GM21526 (cell line): ENCODE data around the gene GNB4.

Experiments
- ATAC-seq: cut with Tn5 transposase; IDR thresholded peaks from one replicate; pipeline ENCODE4 v1.9.1; 2021; ENCODE audit warnings: moderate library complexity; ENCODE audit not compliant: unreplicated experiment, low FRiP score

Gene GNB4

DNA sequence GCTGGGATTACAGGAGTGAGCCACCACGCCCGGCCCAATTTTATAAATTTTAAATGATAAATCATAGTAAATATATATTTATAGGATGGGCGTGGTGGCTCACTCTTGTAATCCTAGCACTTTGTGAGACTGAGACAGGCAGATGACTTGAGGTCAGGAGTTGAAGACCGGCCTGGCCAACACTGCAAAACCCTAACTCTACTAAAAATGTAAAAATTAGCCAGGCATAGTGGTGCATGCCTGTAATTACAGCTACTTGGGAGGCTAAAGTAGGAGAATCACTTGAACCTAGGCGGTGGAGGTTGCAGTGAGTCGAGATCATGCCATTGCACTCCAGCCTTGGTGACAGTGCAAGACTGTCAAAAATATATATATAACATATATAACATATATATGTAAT is 77.3 kb downstream of the GNB4 start:
- ATAC-seq, result no peak

DNA sequence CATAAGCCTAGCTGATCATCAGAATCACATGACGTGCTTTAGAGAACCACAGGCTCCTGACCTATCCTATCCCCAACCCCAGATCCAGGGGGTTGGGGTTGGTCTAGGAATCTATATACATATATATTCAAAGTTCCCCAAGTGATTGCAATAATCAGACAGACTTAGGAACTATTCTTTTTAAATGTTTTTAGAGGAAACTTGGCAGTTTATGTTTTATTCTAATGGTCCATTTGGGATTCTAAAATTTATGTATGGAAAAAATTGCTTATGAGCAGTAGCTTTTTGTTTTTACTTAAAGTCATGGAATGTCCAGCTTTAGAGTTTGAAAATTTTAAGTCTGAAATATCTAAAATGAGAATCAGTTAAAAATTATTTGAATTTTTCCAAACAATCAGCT is 81.6 kb downstream of the GNB4 start:
- no peak for ATAC-seq

DNA sequence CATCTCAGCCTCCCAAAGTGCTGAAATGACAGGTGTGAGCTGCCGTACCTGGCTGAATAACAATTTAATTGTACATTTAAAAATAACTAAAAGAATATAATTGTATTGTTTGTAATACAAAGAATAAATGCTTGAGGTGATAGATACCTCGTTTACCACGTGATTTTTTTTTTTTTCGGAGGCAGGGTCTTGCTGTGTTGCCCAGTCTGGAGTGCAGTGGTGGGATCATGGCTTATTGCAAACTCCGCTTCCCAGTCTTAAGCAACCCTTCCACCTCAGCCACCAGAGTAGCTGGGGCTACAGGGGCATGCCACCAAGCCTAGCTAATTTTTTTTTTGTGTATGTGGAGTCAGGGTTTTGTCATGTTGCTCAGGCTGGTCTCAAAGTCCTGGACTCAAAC is 87.9 kb downstream of the GNB4 start:
- ATAC-seq, result no peak

DNA sequence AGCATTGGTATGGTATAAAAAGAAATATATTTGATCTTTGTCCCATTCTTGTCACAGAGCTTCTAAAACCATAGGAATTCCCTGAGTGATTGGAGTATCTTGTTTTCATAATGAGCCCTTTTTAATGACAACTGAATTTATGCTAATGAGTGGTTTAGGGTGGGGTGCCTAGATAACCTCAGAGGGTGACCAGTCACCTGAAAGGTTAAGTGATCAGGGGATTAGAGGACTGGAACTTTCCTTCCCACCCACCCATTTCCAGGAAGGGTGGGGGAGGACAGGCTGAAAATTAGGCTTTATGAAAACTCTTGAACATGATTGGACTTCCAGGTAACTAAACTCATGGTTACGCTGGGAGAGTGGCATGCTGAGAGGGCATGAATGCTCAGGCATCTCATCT is 95.3 kb downstream of the GNB4 start:
- ATAC-seq, result no peak

DNA sequence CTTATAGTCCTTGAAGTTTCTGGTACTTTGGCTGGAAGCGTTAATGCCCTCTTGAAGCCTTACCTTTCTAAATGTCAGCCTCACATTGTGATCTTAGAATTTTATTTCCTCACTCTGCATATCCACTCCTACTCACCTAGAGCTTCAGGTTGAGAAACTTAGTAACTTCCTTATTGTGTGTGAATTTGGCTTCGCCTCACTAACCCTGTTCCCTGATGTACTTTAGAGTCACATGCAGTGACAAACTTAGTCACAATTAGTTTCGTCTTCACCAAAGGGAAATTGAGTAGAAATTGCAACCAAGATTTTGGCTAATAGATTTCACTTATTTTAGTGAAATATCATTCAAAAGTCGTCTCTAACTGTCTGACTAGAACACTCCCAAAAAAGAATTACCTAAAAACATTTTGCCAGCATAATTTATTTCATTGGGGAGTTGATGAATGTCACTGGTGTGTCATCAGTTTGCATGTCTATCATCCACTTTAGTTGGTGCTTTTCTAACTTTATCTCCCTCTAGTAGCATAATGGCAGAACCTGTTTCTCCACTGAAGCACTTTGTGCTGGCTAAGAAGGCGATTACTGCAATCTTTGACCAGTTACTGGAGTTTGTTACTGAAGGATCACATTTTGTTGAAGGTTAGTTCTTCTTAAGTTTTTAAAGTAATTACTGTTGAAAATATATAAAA is 102.8 kb downstream of the GNB4 start:
- ATAC-seq, result peak; percentile 69

DNA sequence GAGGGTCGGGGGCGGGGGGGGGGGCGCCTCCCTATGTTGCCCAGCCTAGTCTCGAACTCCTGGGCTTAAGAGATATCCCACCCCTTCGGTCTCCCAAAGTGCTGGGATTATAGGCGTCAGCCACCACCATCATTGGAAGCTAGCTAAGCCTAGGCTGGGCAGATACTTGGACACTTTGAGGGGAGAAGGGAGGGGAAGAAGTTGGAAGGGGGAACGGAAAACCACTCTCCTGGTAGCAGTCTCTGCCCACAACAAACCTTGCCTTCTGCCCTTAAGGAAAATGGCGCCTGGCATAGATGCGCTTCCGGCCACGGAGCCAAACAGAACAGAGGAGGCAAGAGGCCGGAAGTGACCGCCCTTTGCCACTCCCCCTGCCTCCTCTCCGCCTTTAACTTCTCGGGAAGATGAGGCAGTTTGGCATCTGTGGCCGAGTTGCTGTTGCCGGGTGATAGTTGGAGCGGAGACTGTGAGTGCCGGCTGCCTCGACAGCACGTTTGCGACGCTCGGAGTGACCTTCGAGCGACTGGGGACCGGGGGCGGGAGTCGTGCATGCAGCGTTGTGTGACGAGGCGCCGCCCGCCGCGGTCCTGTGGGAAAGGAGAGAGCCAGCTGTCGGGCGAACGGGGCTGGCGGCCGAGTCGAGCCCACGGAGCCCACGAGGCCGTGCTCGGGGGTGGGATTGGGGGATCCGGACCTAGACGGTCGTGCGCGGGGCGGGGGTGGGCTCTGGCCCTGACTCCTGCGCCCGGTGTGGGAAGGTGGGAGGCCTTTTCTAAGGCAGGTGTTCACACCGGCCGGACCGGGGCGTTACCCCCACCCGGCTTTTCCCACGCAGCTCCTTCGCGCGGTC is 103.7 kb downstream of the GNB4 start, which contains the start of gene MFN1:
Gene MFN1, plus strand, starts transcription at position 365 of the 850 bp plus-strand sequence. CDS start 1,143 bp downstream, outside the sequence.
- peak; percentile 90 for ATAC-seq
